Keratinocyte (primary cell): ENCODE measurements around the gene OR13H1.

Source experiments
- CTCF ChIP-seq, 3 experiments: IDR thresholded peaks in 1 of 3; conservative IDR thresholded peaks in 1 of 3; optimal IDR thresholded peaks in 1 of 3; 2 replicates in 2 of 3; 3 replicates in 1 of 3; pipeline versions ENCODE3 to v1.5.1; 2011; ENCODE audit warnings: low read length in 3 of 3, mild to moderate bottlenecking in 3 of 3, moderate library complexity in 2 of 3, control low read depth in 1 of 3, inconsistent platforms in 1 of 3; ENCODE audit not compliant: insufficient read depth in 2 of 3; ENCODE audit errors: extremely low read depth in 1 of 3
- EZH2 ChIP-seq: IDR thresholded peaks from one replicate; pipeline ENCODE4 v1.6.1; 2012; ENCODE audit warnings: inconsistent platforms, mild to moderate bottlenecking, low read length, moderate library complexity

- no peak for TF ChIP-seq CTCF (optimal IDR thresholded peaks at IDR 0.05 in 1 of 3, IDR thresholded peaks at IDR 0.05 in 1 of 3, conservative IDR thresholded peaks at IDR 0.05 in 1 of 3; ENCODE audit: extremely low read depth in 1 of 3, insufficient read depth in 2 of 3, low read length in 3 of 3)
- no peak for TF ChIP-seq EZH2
Measured at GRCh38 chrX:131565909-131566308, 22.0 kb downstream of the OR13H1 start.
